Central memory CD4-positive, alpha-beta T cell (primary cell): ENCODE data around the gene IGF2R.
"Not testable (repeated sequence)": the region's sequence is repeated elsewhere in the genome, so short reads cannot be mapped to it uniquely, and the experiment has no call there.

Experiments used
- DNase-seq: peaks from one replicate; pipeline ENCODE4 v3.0.0; 2022

The IGF2R gene

GRCh38 chr6:160128125-160128683 lies 159.3 kb downstream of the IGF2R start:
- DNase-seq, result no peak

- no peak for DNase-seq
Measured at GRCh38 chr6:160128879-160129516, 160.1 kb downstream of the IGF2R start.

- DNase-seq, result no peak
Measured at GRCh38 chr6:160129881-160130615, 161.2 kb downstream of the IGF2R start.

- no peak for DNase-seq
Measured at GRCh38 chr6:160130729-160131484, 162.0 kb downstream of the IGF2R start.

GRCh38 chr6:160131636-160132296 lies 162.9 kb downstream of the IGF2R start:
- DNase-seq, result no peak

- no peak for DNase-seq
Measured at GRCh38 chr6:160132297-160132637, 163.4 kb downstream of the IGF2R start.

- DNase-seq, result no peak
Measured at GRCh38 chr6:160132776-160133338, 164.0 kb downstream of the IGF2R start.

GRCh38 chr6:160133441-160134336 lies 164.8 kb downstream of the IGF2R start:
- DNase-seq, result no peak

- not testable (repeated sequence) for DNase-seq
Measured at GRCh38 chr6:160134337-160134751, 165.5 kb downstream of the IGF2R start.

GRCh38 chr6:160134779-160135547 lies 166.1 kb downstream of the IGF2R start:
- DNase-seq, result no peak

GRCh38 chr6:160135907-160136655 lies 167.2 kb downstream of the IGF2R start:
- no peak for DNase-seq

- DNase-seq, result no peak
Measured at GRCh38 chr6:160137130-160137988, 168.5 kb downstream of the IGF2R start.

GRCh38 chr6:160137989-160138835 lies 169.3 kb downstream of the IGF2R start:
- DNase-seq, result peak; percentile 41

- DNase-seq, result no peak
Measured at GRCh38 chr6:160138839-160139419, 170.0 kb downstream of the IGF2R start.

- no peak for DNase-seq
Measured at GRCh38 chr6:160139420-160139851, 170.6 kb downstream of the IGF2R start.

- not testable (repeated sequence) for DNase-seq
Measured at GRCh38 chr6:160140493-160140892, 171.6 kb downstream of the IGF2R start.

- DNase-seq, result no peak
Measured at GRCh38 chr6:160141001-160141726, 172.3 kb downstream of the IGF2R start.
